Calu3 (cell line): ENCODE data around the gene MACROD2. TPM values are rescaled to one million over a fixed set of nuclear protein-coding genes. Genes with fewer than 3 reads are reported as not detected.

Source experiments
- BruUV-seq: library from RNA; stranded (reverse); fragments of 400-500 nt; replicated peaks from 2 replicates; lab custom pipeline; 2021; lab: Mats Ljungman, UMichigan
- CTCF ChIA-PET: fragments of 300-600 bp; sonication (Branson Sonifier 250); formaldehyde crosslinking; loops from one replicate; lab custom pipeline; 2022; ENCODE audit warnings: antibody characterized with exemption; lab: Charles Lee
- DNase-seq: peaks from one replicate; pipeline ENCODE4 v3.0.0; 2022
- H3K27ac Mint-ChIP-seq: one replicate; pipeline ENCODE4 v1.8.0; 2022; ENCODE audit warnings: mixed read lengths; ENCODE audit not compliant: unreplicated experiment
- H3K27me3 Mint-ChIP-seq: one replicate; pipeline ENCODE4 v1.8.0; 2022; ENCODE audit warnings: mixed read lengths; ENCODE audit not compliant: unreplicated experiment
- H3K36me3 Mint-ChIP-seq: one replicate; pipeline ENCODE4 v1.8.0; 2022; ENCODE audit warnings: mild to moderate bottlenecking, moderate library complexity, mixed read lengths; ENCODE audit not compliant: insufficient read depth, unreplicated experiment
- H3K4me1 Mint-ChIP-seq: one replicate; pipeline ENCODE4 v1.8.0; 2022; ENCODE audit warnings: mild to moderate bottlenecking, low read depth, mixed read lengths; ENCODE audit not compliant: unreplicated experiment
- H3K4me3 Mint-ChIP-seq: one replicate; pipeline ENCODE4 v1.8.0; 2022; ENCODE audit warnings: mild to moderate bottlenecking, low read depth, moderate library complexity, mixed read lengths; ENCODE audit not compliant: unreplicated experiment
- H3K9me3 Mint-ChIP-seq: one replicate; pipeline ENCODE4 v1.8.0; 2022; ENCODE audit warnings: low read depth, mixed read lengths; ENCODE audit not compliant: unreplicated experiment
- intact Hi-C: fragments of 100-400 bp; cut with micrococcal nuclease; formaldehyde crosslinking; loops from one replicate; pipeline ENCODE4 v1.10.0; 2022; ENCODE audit not compliant: unreplicated experiment
- total RNA-seq: library from RNA; stranded (reverse); gene quantifications from 2 replicates; pipeline ENCODE4 v1.2.3, GENCODE V29; 2022
- TF ChIP-seq, protein P1 (sequence below): fragments of 200-600 bp; IDR thresholded peaks from one replicate; pipeline ENCODE4 v1.8.0; 2022; ENCODE audit warnings: antibody characterized with exemption; ENCODE audit not compliant: unreplicated experiment

The MACROD2 gene
- total RNA-seq, 1 experiment from 2014 or later, result 29.4 TPM

DNA sequence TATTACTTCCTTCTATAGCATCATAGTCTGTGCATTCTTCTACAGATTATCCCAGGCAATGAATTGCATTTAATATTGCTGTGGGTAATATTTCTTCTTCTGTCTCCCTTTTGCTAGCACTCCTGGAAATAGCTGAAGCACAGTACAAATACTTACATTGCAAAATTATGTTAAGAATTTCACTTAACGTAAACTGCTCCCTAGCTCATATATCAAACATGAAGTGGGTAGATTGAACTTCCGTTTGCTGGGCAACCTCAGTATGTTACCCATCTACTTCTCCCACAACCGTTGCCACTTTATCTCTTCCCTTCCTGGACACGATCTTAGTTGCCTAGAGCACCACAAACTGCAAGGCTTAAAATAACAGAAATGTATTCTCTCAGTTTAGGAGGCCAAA is 1614.6 kb downstream of the MACROD2 start:
- no TSS peak for BruUV-seq
- DNase-seq, result no peak
- Mint-ChIP-seq H3K36me3 (no peaks in the 10 kb centered on the region), H3K4me3 (no peak overlapping the region), H3K27ac (no peak overlapping the region), H3K4me1 (no peaks in the 10 kb centered on the region), H3K9me3 (no peaks in the 10 kb centered on the region), H3K27me3 (no peaks in the 10 kb centered on the region)
- TF ChIP-seq, protein P1, sequence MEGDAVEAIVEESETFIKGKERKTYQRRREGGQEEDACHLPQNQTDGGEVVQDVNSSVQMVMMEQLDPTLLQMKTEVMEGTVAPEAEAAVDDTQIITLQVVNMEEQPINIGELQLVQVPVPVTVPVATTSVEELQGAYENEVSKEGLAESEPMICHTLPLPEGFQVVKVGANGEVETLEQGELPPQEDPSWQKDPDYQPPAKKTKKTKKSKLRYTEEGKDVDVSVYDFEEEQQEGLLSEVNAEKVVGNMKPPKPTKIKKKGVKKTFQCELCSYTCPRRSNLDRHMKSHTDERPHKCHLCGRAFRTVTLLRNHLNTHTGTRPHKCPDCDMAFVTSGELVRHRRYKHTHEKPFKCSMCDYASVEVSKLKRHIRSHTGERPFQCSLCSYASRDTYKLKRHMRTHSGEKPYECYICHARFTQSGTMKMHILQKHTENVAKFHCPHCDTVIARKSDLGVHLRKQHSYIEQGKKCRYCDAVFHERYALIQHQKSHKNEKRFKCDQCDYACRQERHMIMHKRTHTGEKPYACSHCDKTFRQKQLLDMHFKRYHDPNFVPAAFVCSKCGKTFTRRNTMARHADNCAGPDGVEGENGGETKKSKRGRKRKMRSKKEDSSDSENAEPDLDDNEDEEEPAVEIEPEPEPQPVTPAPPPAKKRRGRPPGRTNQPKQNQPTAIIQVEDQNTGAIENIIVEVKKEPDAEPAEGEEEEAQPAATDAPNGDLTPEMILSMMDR, result no peak
- CTCF ChIA-PET, result no interaction called here
- intact Hi-C loops, result no loop called here

DNA sequence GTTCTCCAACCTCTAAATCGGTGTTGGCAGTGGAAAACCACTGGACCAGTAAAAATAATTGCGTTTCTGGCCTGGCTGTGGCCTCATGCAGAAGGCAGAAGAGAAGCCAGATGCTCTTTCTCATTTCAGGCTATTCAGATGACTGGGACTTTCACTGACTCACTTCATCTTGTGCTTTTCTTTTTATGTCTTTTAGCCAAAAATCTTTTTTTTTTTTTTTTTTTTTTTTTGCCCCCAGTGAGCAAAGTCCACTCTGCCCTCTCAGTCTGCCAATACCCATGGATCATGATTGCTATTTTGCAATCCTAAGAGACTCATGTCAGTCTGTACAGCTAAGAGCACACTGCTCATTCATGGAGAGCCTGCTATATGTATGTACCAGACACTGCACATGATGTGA is 1615.5 kb downstream of the MACROD2 start:
- TF ChIP-seq, protein P1, result no peak
- H3K9me3 Mint-ChIP-seq, result no peaks in the 10 kb centered on the region
- BruUV-seq, result no TSS peak
- DNase-seq, result no peak
- H3K4me1 Mint-ChIP-seq, result no peaks in the 10 kb centered on the region
- intact Hi-C loops, result no loop called here
- no peaks in the 10 kb centered on the region for H3K36me3 Mint-ChIP-seq
- CTCF ChIA-PET, result no interaction called here
- no peaks in the 10 kb centered on the region for H3K27me3 Mint-ChIP-seq
- no peak overlapping the region for H3K4me3 Mint-ChIP-seq
- no peak overlapping the region for H3K27ac Mint-ChIP-seq

DNA sequence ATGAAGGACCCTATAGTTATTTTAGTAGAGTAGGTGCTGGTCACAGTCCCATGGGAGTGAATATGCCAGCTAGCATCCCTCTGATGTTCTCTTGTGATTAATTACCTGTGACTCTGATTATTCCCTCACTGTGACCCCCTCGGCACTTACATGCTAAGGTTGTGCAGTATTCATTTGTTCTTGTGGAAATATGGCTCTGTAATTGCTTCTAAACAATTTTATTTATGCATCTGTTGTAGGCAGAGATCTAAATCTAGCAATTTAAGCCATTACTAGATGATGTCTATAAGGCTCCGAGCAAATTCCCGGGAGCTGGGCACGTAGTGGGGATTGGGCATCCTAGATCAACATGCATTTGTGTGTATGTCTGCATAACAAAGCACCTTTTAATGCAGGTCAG is 1616.2 kb downstream of the MACROD2 start:
- H3K36me3 Mint-ChIP-seq, result no peaks in the 10 kb centered on the region
- no peaks in the 10 kb centered on the region for H3K4me1 Mint-ChIP-seq
- H3K4me3 Mint-ChIP-seq, result no peak overlapping the region
- H3K27me3 Mint-ChIP-seq, result no peaks in the 10 kb centered on the region
- TF ChIP-seq, protein P1, result no peak
- H3K9me3 Mint-ChIP-seq, result no peaks in the 10 kb centered on the region
- no peak for DNase-seq
- CTCF ChIA-PET, result no interaction called here
- BruUV-seq, result no TSS peak
- intact Hi-C loops, result no loop called here
- H3K27ac Mint-ChIP-seq, result no peak overlapping the region

DNA sequence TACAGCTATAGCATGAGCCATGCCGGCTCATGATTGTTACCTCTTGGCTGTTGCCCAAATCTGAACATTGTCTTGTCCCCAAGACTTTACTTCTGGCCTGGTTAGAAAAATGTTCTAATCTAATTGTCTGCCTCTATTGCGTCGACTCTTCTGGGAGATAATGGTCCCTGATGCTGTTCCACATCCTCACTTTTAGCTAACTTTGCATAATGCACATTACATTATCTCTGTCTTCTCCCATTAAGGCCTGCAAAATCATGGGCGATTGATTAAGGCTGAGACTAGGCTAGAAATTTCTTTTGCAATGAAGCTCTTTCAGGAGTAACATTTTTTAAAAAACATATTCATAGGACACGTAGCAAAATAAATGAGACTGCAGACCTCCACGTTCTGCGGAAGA is 1616.9 kb downstream of the MACROD2 start:
- BruUV-seq, result no TSS peak
- no peaks in the 10 kb centered on the region for H3K9me3 Mint-ChIP-seq
- no peaks in the 10 kb centered on the region for H3K4me1 Mint-ChIP-seq
- TF ChIP-seq, protein P1, result no peak
- H3K36me3 Mint-ChIP-seq, result no peaks in the 10 kb centered on the region
- H3K4me3 Mint-ChIP-seq, result no peak overlapping the region
- DNase-seq, result no peak
- no peak overlapping the region for H3K27ac Mint-ChIP-seq
- H3K27me3 Mint-ChIP-seq, result no peaks in the 10 kb centered on the region
- CTCF ChIA-PET, result no interaction called here
- intact Hi-C loops, result no loop called here
